DLD1 (cell line): ENCODE data around the gene TMEM270.

ENCODE experiments used
- in situ Hi-C: cut with HindIII; loops from 2 replicates; pipeline ENCODE4 v1.10.0; 2017; ENCODE audit warnings: low sequenced_read_pairs

Gene TMEM270

DNA sequence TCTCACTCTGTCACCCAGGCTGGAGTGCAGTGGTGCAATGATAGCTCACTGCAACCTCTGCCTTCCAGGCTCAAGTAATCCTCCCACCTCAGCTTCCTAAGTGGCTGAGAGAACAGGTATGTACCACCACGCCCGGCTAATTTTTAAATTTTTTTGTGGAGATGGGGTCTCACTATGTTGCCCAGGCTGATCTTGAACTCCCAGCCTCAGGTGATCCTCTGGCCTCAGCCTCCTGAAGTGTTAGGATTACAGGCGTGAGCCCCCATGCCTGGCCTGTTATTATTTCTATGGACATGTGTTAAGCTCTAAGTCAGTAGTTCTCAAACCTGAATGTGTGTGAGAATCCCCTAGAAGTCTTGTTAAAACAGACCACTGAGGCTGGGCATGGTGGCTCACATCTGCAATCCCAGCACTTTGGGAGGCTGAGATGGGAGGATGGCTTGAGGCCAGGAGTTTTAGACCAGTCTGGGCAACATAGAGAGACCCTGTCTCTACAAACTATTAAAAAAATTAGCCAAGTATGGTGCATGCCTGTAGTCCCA, 24.5 kb downstream of the TMEM270 start:
- in situ Hi-C loops: no loop called here

DNA sequence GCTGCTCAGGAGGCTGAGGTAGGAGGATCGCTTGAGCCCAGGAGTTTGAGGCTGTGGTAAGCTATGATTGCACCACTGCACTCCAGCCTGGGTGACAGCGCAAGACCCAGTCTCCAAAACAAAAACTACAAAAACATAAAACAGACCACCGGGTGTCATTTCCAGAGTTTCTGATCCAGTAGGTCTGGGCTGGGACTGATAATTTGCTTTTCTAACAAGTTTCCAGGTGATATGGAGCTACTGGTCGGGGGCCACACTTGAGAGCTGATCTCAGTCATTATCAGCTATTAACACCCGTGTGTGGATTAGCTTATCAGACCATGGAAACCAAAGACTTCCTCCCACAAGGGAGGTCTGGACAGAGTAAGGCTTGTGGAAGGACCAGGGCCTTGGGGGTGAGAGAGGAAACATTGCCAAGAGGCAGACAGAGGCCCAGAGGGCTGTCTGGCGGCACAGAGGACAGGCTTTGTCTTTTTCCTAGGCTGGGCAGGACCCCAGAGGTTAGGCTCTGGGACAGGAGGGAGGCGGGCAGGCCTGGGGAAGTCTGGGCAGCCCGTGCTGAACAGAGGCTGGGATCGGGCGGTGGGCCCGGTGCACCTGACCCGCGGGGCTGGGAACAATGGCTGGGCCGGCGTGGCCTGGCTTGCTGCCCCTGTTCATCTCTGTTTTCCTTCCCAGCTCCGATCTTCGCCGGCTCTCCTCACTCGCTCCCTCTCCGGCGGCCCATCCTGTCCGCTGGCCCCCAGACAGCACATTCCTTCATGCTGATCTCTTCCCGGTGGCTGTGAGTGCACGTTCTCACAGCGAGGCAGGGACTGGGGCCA, 25.2 kb downstream of the TMEM270 start:
- in situ Hi-C loops: no loop called here

DNA sequence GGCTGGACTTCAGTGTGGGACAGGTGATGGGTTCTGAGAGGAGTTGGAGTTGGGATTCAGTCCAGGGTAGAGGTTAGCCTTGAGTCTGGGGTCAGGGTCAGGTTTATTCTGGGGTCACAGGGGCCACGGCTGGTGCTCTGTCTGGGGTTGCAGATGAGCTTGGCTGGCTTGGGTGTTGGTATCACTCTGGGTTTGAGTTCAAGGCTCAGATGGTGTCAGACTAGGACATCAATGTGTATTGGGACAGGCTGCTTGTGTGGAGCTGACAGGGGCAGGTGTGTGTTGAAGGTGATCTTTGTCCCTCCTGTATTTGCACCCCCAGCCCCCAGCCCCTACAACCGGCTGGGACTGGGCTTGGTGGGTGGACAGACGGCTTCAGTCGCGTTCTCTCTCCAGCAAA, 26.8 kb downstream of the TMEM270 start:
- in situ Hi-C loops: no loop called here

DNA sequence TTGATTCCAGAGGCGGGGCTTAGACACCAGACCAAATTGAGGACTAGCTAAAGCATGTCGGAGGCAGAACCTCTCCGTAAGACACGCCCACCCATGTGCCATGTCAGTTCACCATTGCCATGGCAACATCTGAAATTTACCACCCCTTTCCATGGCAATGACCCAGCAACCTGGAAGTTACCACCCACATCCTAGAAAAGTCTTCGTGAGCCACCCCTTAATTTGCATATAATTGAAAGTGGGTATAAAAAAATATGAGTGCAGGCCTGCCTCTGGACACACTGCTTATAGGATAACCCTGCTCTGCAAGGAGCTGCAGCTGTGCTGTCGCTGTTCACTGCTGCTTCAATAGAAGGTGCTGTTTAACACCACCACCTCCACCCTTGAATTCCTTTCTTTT, 28.0 kb downstream of the TMEM270 start:
- in situ Hi-C loops: no loop called here

DNA sequence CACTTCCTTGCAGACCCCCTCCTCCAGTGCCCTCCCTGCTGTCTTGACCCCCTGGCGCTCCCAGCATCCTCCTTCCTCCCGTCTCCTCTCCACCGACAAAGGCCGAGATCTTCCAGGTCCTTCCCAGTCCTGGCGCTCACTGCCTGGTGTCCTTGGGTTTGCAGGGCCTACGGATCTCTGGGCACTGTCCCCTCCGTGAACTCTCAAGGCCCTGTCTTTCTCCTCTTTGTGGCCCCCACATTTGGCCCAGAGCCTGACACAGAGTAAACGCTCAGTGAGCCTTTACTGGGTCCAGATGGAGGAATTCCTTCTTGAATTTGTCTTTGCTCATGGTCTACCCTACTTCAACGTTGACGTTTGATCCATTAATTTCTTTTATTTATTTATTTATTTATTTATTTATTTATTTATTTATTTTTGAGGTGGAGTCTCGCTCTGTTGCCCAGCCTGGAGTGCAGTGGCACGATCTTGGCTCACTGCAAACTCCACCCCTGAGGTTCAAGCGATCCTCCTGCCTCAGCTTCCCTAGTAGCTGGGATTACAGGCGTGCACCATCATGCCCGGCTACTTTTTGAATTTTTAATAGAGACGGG, 29.7 kb downstream of the TMEM270 start:
- in situ Hi-C loops: no loop called here

DNA sequence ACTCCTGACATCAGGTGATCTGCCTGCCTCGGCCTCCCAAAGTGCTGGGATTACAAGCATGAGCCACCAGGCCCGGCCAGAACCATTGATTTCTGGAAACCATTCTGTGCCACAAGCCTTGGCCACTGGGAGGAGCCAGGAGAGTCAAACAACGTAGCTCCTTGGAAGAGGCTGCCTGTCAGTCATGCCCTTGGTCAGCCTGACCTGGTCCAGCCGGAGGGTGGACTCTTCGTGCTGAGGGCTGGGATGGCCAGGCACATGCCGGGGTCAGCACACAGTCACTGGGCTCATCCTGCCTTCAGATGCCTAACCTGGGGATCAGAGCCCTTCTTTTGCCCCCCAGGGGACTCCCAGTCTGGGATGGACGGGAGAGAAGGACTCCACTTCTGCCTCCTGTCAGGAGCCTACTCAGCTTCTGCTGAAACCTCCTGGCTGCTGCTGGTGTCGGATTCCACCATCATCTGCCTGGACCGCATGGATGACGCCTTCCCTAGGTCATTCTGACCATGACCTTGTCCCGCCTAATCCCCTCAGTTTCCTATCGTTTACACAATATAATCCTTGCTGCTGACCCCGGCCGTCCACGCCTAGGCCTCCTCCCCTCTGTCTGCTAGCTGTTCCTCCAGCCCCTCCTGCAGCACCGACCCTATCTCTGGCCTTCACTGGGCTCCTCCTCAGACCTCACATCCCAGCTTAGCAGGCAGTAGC, 30.4 kb downstream of the TMEM270 start:
- in situ Hi-C loops: no loop called here

DNA sequence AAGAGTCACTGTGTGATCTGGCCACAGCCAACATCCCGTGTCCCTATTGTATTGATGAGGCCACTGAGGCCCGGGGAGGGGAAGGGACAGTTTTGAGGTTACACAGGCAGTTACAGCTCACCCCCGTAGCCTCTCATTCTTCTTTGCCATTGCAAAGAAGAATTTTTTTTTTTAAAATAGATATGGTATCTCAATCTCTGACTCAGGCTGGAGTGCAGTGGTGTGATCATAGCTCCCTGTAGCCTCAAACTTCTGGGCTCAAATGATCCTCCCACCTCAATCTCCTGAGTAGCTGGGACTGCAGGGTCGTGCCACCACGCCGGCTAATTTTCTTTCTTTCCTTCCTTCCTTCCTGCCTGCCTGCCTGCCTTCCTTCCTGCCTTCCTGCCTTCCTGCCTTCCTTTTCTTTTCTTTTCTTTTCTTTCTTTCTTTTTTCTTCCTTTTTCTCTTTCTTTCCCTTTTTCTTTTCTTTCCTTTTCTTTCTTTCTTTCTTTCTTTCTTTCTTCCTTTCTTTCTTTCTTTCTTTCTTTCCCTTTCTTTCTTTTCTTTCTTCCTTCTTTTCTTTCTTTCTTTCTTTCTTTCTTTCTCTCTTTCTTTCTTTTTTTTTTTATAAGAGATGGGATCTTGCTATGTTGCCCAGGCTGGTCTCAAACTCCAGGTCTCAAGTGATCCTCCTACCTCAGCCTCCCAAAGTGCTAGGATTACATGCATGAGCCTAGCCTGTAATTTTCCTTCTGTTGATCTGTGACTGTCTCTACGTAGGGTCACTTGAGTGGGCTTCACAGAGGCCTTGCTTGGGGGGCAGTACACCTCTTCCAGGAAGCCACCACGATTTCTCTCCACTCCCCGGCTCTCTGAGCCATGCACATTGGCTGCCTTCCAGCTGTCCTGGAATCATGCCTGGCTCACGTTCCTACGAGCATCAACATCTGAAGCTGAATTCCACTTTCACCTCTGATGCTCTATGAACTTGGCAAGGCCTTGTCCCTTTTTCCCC, 31.3 kb downstream of the TMEM270 start:
- in situ Hi-C loops: no loop called here

DNA sequence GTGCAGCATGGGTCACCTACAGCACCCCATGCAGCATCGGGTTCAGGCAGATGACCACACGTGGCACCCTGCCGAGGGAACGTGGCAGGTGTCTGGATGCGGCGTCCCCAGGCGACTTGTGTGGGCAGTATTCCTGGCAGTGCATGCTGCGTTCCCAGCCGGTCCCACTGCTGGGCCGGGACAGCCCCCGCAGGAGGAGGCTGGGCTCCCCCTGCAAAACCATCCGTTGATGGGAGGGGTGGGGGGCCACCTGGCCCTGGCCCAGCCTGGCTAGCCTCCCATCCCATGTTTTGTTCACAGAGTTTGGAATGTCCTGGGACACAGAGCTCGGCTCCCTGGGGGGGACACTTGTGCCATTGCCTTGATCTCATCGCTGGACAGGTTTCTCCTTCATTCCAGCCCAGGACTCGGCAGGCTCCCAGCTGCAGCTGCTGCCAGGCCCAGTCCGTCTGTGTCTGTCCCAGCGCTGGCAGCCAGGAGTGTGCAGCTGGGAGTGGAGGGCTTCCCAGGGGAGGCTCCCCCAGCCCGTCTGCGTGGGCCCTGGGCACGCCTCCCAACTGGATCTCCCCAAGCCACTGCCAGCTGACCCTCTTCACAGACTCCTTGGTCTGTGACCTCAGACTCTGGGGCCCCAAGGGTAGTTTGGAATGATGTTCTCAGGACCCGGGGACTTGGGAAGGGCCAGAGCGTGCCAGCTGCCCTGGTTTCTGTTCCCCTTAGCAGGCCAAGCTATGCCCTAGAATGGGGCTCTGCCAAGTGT, 32.6 kb downstream of the TMEM270 start:
- in situ Hi-C loops: no loop called here

DNA sequence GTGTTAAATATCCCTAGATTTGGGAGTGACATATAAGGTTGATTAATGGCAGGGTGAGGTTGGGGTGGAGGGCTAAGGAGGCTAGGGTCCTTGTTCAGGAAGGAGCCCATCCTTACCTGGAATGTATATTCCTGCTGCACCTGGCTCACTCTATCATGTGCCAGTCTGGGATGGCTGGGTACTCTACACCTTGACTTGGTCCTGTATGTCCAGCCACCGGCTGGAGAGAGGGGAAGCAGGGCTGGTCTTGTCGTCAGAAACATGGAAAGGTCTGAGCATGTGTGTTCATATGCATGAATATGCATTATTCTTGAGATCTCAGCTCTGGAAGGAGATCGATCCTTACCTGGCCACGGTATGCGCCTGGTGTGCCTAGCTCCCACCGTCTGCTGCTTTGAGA, 33.2 kb downstream of the TMEM270 start:
- in situ Hi-C loops: no loop called here

DNA sequence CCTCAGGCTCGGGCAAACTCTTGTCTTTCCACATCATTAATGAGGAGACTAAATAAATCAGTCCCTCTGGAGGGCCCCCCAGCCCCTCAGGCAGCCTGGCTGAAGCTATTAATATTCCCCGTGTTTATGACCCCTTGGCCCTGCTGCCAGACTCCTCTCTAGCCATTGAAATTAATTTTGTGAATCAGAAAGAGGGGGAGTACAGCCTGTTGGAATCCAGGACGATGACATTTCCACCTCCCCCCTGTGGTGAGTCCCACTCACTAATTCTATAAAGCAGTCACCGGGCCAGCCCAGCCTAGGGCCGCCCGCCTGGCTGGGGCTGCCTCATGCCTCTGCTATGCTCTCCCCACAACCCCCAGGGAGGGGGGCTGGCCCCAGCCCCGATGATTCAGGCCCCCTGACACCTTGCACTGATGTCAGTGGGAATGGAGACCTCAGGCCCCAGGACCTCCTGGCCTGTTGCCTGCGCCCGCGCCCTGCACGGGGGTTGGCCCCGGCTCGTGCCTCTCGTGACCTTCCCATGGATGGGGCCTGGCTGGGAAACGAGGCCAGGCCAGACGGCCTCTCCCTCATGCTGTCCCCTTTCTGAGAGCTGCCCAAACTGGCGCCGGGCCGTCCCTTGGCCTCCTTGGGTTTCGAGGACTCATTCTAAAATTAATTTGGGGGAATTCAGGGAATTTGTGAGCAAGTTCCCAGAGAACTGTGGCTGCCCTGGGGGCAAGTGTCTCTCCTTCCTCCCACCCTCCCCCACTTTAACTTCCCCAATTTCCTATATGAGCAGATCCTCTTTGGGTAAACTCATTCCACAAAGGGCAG, 34.0 kb downstream of the TMEM270 start:
- in situ Hi-C loops: no loop called here

DNA sequence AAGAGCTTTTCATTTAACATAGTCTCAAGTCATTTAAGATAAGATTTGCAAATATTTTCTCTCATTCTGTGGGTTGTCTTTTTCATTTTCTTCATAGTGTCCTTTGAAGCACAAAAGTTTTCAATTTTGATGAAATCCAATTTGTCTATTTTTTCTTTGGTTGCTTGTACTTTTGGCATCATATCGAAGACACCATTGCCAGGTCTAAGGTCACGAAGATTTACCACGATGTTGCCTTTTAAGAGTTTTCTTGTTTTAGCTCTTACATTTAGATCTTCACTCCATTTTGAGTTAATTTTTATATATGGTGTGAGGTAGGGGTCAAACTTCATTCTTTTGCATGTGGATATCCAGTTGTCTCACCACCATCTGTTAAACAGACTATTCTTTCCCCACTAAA, 34.7 kb downstream of the TMEM270 start:
- in situ Hi-C loops: no loop called here

DNA sequence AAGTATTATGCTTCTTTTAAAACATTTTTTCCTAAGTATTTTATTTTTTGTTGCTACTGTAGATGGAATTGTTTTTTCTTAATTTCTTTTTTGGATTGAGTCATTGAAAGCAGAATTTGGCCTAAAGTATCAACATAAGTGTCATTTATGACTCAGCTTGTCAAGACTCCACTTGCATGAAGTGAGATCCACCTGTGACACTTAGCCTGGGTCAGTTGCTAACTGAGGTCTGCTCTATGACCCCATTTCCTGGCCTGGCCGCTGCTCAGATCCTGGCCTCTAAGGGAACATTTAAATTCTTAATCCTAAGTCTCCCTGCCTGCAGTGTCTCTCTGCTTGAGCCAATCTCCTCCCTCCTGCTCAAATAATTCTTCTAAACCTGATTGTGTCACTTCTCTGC, 35.5 kb downstream of the TMEM270 start:
- in situ Hi-C loops: no loop called here

DNA sequence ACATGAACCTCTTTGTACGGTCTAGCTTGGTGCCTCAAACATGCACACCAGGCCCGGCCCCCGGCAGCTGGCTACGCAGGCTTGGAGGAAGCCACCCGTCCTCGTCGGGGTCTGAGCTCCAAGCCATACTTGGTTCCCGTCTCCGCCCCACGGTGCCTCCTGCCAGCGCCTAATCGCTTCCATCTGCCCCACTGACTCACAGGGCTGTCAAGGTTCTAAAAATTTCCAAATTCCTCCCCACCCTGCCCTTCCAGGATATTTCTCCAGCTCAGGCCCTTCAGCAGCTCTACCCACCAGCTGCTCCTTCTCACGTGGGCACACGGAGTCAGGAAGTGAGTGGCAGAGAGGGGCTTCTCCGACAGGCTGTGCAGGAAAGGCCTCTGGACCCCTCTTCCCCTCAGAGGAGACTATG, 38.8 kb downstream of the TMEM270 start:
- in situ Hi-C loops: no loop called here

DNA sequence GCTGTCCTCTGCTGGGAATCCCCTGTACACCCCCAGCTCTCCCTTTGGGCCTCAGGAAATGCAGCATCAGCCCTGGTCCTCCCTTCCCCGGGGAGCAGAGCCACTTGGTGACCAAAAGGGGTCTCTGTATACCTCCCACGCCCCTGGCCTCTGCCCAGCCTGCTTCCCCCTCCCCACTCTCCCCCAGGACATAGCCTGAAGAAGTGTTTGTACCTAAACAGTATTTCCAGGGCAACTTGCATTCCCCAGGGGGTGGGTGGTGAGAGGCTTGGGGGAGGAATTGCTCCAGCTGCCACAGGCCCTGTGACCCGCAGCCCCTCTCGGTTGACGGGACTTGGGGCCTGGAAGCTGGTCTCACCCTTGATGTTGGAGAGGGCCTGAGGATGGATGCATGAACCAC, 39.3 kb downstream of the TMEM270 start:
- in situ Hi-C loops: no loop called here

DNA sequence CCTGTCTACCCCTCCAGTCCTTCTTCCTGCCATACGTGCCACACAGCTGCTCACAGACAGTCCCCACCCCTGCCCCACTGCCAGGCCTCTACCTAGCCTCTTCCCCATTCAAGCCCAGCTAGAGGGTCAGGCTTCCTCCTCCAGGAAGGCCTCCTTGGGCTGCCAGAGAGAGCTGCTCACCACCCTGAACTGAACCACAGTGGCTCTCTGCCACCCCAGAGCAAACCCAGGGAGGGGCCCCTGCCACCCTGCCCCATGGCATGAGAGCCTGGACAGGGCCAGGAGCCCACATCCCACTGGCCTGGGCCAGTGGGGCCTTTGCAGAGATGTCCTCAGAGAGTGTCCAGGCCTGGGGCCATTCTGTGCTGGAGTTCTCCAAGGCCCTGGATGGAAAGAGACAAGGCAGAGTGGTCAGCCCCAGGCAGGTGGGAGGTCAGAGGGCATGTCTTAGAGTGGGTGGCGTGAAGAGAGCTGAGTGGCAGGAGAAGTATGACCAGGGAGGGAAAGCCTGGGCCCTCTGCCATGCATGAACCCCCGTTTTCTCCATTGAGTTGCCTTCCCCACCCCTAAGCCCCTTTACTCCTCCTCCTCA, 40.4 kb downstream of the TMEM270 start:
- in situ Hi-C loops: no loop called here

DNA sequence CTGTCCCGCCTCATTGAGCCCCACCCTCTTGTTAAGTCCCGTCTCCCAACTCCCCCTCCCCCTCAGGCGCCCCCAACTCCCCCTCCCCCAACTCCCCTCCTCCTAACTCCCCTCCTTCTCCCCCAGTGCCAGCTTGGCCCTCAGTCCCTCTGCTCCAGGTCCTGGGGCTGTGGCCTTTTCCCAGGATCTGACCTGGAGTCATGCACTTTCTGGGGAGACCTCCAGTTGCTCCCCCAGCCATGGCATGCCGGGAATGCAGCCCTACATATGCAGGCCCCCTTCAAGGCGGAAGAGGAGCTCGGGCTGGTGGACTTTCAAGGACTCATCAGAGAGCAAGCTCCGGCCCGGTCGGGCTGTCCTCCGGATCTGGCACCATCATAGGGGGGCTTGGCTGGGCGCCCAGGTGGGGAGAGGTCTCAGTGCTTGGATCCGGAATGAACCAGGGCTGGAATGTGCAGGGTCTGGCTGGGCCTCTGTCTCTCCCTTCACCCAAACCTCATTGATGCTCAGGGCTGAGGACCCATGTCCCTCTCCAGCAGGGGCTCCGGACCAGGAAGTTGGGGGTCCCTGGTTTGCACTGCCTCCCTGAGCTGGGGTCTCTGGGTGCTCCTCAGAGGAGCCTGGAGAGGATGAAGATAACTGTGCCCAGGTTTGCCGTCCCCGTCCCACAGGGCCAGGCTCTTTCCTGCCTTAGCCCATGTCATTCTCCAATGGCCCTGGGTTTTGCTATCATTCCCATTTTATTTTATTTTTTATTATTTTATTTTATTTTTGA, 41.1 kb downstream of the TMEM270 start:
- in situ Hi-C loops: no loop called here

DNA sequence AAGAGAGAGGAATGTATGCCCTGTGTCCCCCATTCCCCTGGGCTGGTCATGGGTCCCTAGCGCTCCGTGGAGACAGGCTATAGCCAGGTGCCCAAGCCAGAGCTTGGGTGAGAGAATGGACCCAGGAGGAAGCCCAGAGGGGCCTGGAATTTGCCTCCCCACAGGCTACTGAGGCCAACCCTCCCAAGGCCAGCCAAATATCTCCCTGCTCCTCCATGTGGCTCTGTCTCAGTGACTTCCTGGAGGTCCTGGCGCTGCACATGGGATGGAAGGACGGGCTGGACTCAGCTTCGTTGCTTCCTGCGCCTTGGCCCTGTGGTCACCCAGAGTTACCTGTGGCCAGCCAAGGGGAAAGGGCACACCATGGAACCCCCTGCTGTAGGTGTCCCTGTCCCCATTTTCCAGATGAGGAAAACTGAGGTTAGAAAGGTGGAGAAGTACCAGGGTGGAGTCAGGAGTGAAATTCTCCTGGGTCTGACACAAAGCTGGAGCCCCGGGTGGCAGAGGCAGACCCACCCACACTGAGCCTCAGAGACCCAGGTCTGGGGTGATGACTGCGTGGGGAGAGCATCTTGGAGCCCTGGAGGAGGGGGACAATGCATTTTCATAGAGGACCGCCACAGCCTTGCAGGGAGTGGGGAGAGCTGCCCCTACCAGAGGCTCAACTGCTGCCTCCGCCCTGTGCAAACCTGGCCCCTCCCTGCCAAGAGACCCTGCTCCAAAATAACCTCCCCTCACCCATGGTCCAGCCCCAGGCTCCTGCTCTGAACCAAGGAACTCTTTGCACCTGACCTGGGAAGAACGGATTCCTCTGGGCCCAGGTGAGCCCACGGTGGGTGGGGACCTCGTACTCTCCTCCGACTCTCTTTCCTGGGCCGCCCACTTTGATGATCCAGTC, 42.6 kb downstream of the TMEM270 start:
- in situ Hi-C loops: no loop called here
